Tibial artery (tissue), 4 donors: ENCODE data around the gene RBMS3.

ENCODE experiments used
- DNase-seq, 2 donors: peaks; one replicate each; pipeline ENCODE4 v3.0.0-alpha.2; 2019
- H3K27ac ChIP-seq, 2 donors: fragments of 200-600 bp; sonication (generic) in 1 of 2; 1 replicate in 1 of 2; 2 replicates in 1 of 2; pipeline ENCODE4 v1.5.1; 2018 to 2019; ENCODE audit warnings: mild to moderate bottlenecking in 1 of 2
- H3K27me3 ChIP-seq, 2 donors: fragments of 200-600 bp; sonication (generic) in 1 of 2; one replicate each; pipeline versions ENCODE4 v1.5.1 to v1.6.0; 2016 to 2019
- H3K36me3 ChIP-seq, 3 donors: fragments of 200-600 bp; sonication (generic) in 2 of 3; one replicate each; pipeline ENCODE4 v1.5.1; 2016 to 2019; ENCODE audit warnings: mild to moderate bottlenecking in 2 of 3
- H3K4me1 ChIP-seq, 4 donors: fragments of 200-600 bp; sonication (generic) in 2 of 4; 1 replicate in 3 of 4; 2 replicates in 1 of 4; pipeline ENCODE4 v1.5.1; 2016 to 2019
- H3K4me3 ChIP-seq, 2 donors: fragments of 200-600 bp; sonication (generic) in 1 of 2; 1 replicate in 1 of 2; 2 replicates in 1 of 2; pipeline ENCODE4 v1.5.1; 2018 to 2019; ENCODE audit warnings: mild to moderate bottlenecking in 2 of 2
- H3K9me3 ChIP-seq, 3 donors: fragments of 200-600 bp; sonication (generic) in 1 of 3; one replicate each; pipeline ENCODE4 v1.5.1; 2016 to 2019
- CTCF ChIP-seq, 2 experiments: fragments of 200-600 bp in 1 of 2; fragments of 450-650 bp in 1 of 2; IDR thresholded peaks; one replicate each; pipeline ENCODE4 v1.5.1; 2017 to 2019; ENCODE audit warnings: antibody characterized with exemption in 2 of 2, mild to moderate bottlenecking in 1 of 2, moderate library complexity in 1 of 2
- intact Hi-C: fragments of 100-400 bp; cut with DNase I; formaldehyde crosslinking; loops from one replicate; pipeline ENCODE4 v1.15.0; 2023; ENCODE audit warnings: low total_unique reads

The RBMS3 gene

GRCh38 chr3:29374226-29374625, 93.4 kb downstream of the RBMS3 start:
- Histone ChIP-seq H3K36me3 (no peaks in the 10 kb centered on the region), H3K4me1 (peaks cover 0 to 36% (median 4%) of the 10 kb centered on the region in 4 donors), H3K27me3 (no peaks in the 10 kb centered on the region), H3K9me3 (no peaks in the 10 kb centered on the region), H3K27ac (no peak overlapping the region), H3K4me3 (no peak overlapping the region)
- intact Hi-C loops = no loop called here
- DNase-seq = no peak
- TF ChIP-seq CTCF (IDR thresholded peaks at IDR 0.05) = no peak

GRCh38 chr3:29379097-29379496, 98.2 kb downstream of the RBMS3 start:
- Histone ChIP-seq H3K27ac (no peak overlapping the region), H3K36me3 (no peaks in the 10 kb centered on the region), H3K9me3 (no peaks in the 10 kb centered on the region), H3K27me3 (no peaks in the 10 kb centered on the region), H3K4me3 (no peak overlapping the region), H3K4me1 (peaks cover 0 to 42% (median 14%) of the 10 kb centered on the region in 4 donors)
- TF ChIP-seq CTCF (IDR thresholded peaks at IDR 0.05) = no peak
- intact Hi-C loops = no loop called here
- DNase-seq = no peak

GRCh38 chr3:29381595-29381994, 100.7 kb downstream of the RBMS3 start:
- DNase-seq = no peak
- H3K9me3 ChIP-seq = no peaks in the 10 kb centered on the region

GRCh38 chr3:29382409-29382808, 101.5 kb downstream of the RBMS3 start:
- DNase-seq = no peak
- Histone ChIP-seq H3K27me3 (no peaks in the 10 kb centered on the region), H3K4me1 (peaks cover 0 to 54% (median 22%) of the 10 kb centered on the region in 4 donors), H3K27ac (peak overlapping the region; percentile 40 to 52), H3K36me3 (no peaks in the 10 kb centered on the region), H3K4me3 (no peak overlapping the region), H3K9me3 (no peaks in the 10 kb centered on the region)
- intact Hi-C loops = no loop called here
- no peak for TF ChIP-seq CTCF (IDR thresholded peaks at IDR 0.05)

More at GRCh38 chr3:29381595-29381994, 100.7 kb downstream of the RBMS3 start:
- TF ChIP-seq CTCF (IDR thresholded peaks at IDR 0.05) = no peak
- intact Hi-C loops = no loop called here
- Histone ChIP-seq H3K4me1 (peaks cover 0 to 54% (median 22%) of the 10 kb centered on the region in 4 donors), H3K27ac (peak overlapping the region; percentile 40 to 52), H3K4me3 (no peak overlapping the region), H3K36me3 (no peaks in the 10 kb centered on the region), H3K27me3 (no peaks in the 10 kb centered on the region)

GRCh38 chr3:29382845-29383244, 102.0 kb downstream of the RBMS3 start:
- H3K9me3 ChIP-seq = no peaks in the 10 kb centered on the region
- peak overlapping the region; percentile 18 to 40 for H3K27ac ChIP-seq
- H3K4me3 ChIP-seq = no peak overlapping the region
- no peaks in the 10 kb centered on the region for H3K27me3 ChIP-seq
- no peak for DNase-seq
- intact Hi-C loops = no loop called here
- peaks cover 0 to 54% (median 22%) of the 10 kb centered on the region in 4 donors for H3K4me1 ChIP-seq
- no peaks in the 10 kb centered on the region for H3K36me3 ChIP-seq
- TF ChIP-seq CTCF (IDR thresholded peaks at IDR 0.05) = no peak

GRCh38 chr3:29384640-29385039, 103.8 kb downstream of the RBMS3 start:
- intact Hi-C loops = no loop called here
- no peaks in the 10 kb centered on the region for H3K36me3 ChIP-seq
- H3K4me1 ChIP-seq = peaks cover 0 to 50% (median 22%) of the 10 kb centered on the region in 4 donors
- H3K4me3 ChIP-seq = no peak overlapping the region
- no peak for DNase-seq
- no peaks in the 10 kb centered on the region for H3K27me3 ChIP-seq
- TF ChIP-seq CTCF (IDR thresholded peaks at IDR 0.05) = no peak
- peak overlapping the region; percentile 64 to 73 for H3K27ac ChIP-seq
- no peaks in the 10 kb centered on the region for H3K9me3 ChIP-seq
